ENCODE data around the gene IL36B.

The IL36B gene

DNA sequence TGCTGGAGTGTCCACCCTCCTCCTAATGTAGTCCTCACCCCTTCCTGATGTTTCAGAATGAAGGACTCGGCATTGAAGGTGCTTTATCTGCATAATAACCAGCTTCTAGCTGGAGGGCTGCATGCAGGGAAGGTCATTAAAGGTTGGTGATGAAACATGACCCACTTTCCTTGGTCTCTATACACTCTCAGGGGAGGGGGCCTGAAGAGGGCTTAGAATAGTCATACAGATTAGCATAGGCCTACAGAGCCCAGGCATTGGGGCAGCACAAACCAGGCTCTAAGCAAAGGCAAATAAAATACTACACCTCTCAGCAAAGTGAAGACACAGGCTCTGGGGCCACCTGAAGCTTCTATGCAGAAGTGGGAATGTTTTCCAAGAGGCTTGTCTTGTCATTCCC is 8.1 kb upstream of the IL36B start:
- no peak overlapping the region for H3K27ac ChIP-seq (ENCODE audit: low read length)
- no peaks in the 10 kb centered on the region for H3K4me1 ChIP-seq (ENCODE audit: control insufficient read depth, low read depth, low read length)
- H3K4me3 ChIP-seq (ENCODE audit: low read length): no peak overlapping the region
- H3K9ac ChIP-seq (ENCODE audit: low read length): no peak overlapping the region
- H3K9me3 ChIP-seq (ENCODE audit: control insufficient read depth, low read depth, low read length): no peaks in the 10 kb centered on the region
- no peaks in the 10 kb centered on the region for H3K36me3 ChIP-seq (ENCODE audit: control insufficient read depth, low read depth, low read length)
- no peaks in the 10 kb centered on the region for H3K27me3 ChIP-seq (ENCODE audit: control insufficient read depth, insufficient read depth, low read length)

DNA sequence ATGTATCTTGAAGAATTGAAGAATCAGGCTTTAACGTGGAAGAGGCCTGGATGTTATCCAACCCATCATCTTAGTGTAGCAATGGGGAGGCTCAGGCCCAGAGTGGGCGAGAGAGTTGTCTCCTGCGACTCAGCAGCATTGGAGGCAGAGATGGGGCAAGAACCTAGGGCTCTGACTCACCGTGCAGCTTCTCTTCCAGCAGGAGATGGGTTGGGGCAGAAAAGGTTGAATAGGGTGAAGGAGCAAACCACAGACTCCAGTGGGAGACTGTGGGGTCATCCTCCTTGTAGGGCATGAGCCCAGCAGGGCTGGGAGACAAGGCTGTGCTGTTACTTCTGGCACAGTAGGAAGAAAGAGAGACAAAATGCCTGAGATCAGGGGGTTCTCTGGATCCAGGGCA is 7.7 kb upstream of the IL36B start:
- Histone ChIP-seq H3K9ac (ENCODE audit: low read length) (no peak overlapping the region), H3K9me3 (ENCODE audit: control insufficient read depth, low read depth, low read length) (no peaks in the 10 kb centered on the region), H3K36me3 (ENCODE audit: control insufficient read depth, low read depth, low read length) (no peaks in the 10 kb centered on the region), H3K4me1 (ENCODE audit: control insufficient read depth, low read depth, low read length) (no peaks in the 10 kb centered on the region), H3K27me3 (ENCODE audit: control insufficient read depth, insufficient read depth, low read length) (no peaks in the 10 kb centered on the region), H3K4me3 (ENCODE audit: low read length) (no peak overlapping the region), H3K27ac (ENCODE audit: low read length) (no peak overlapping the region)

DNA sequence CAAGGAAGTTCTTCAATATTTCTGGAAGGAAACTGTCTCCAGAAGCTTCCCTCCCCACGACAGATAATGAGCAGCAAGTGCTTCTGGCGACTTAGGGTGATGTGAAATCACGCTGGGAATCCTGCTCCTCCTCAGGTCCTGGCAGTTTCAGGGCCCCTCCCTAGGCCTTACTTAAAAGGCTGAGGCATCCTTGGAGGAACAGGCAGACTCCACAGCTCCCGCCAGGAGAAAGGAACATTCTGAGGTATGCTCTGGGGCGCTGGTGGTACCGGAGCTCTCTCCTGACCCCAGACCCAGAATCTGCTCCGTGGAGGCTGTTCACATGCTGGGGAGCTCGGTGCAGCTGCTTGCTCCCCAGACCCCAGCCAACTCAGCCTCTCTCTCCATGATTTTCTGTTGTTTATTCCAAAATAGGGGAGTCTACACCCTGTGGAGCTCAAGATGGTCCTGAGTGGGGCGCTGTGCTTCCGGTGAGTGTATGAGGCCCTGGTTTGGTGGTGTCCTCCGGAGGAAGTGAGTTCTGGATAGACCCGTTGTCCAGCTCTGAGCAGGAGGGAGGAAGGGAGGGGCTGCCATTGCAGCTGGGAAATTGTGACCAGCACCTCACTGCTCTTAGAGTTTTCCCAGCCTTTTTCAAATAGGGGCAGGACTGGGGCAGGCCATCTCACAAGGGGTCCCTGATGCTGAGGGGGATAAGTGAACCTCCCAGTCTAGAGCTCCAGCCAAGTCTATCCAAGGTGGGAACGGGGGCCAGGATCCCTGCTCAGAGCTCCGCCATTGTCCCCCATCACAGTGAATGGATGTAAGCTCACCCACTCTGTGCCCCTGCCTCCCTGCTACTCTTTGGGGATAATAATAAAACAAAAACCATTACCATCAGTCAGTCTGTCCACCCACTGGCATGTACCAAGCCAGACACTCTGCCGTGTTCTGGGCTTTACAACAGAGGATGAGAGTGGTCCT is 6.6 kb upstream of the IL36B start, which contains the start of gene IL36RN:
TSS of gene IL36RN (plus strand) at position 201 of the 963 bp plus-strand sequence. CDS start at position 442, 241 bp downstream.
- Histone ChIP-seq H3K27me3 (ENCODE audit: control insufficient read depth, insufficient read depth, low read length) (no peaks in the 10 kb centered on the region), H3K27ac (ENCODE audit: low read length) (no peak within 1 kb of the TSS), H3K4me3 (ENCODE audit: low read length) (no peak within 1 kb of the TSS), H3K4me1 (ENCODE audit: control insufficient read depth, low read depth, low read length) (no peaks in the 10 kb centered on the region), H3K36me3 (ENCODE audit: control insufficient read depth, low read depth, low read length) (no peaks in the 10 kb centered on the region), H3K9ac (ENCODE audit: low read length) (no peak within 1 kb of the TSS), H3K9me3 (ENCODE audit: control insufficient read depth, low read depth, low read length) (no peaks in the 10 kb centered on the region)

DNA sequence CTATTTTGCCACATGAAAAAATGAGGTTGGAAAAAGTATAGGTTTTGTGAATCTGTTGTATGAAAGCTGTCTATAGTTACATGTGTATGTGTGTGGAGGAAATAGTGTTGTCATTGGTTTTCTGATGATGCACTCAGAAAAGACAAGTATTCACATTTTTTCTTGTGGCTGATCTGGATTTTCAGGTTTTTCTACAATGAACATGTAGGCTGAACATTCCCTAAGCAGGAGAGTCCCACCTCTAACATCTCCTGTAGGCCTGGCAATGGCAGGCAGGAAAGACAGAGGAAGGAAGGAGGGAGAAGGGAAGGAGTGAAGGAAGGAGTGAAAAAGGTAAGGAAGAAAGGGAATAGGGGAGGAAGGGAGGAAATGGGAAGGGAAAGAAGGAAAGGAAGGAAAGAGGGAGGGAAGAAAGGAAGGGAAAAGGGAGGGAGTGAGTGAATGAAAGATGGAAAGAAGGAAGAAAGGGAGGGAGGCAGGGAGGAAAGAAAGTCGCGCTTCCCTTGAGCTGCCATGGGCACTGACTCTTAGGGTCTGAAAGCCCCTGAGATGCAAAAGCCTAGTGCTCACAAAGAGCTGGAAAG is 5.8 kb upstream of the IL36B start:
- H3K4me1 ChIP-seq (ENCODE audit: control insufficient read depth, low read depth, low read length): no peaks in the 10 kb centered on the region
- no peaks in the 10 kb centered on the region for H3K27me3 ChIP-seq (ENCODE audit: control insufficient read depth, insufficient read depth, low read length)
- no peak overlapping the region for H3K4me3 ChIP-seq (ENCODE audit: low read length)
- no peak overlapping the region for H3K9ac ChIP-seq (ENCODE audit: low read length)
- no peaks in the 10 kb centered on the region for H3K36me3 ChIP-seq (ENCODE audit: control insufficient read depth, low read depth, low read length)
- H3K27ac ChIP-seq (ENCODE audit: low read length): no peak overlapping the region
- H3K9me3 ChIP-seq (ENCODE audit: control insufficient read depth, low read depth, low read length): no peaks in the 10 kb centered on the region

DNA sequence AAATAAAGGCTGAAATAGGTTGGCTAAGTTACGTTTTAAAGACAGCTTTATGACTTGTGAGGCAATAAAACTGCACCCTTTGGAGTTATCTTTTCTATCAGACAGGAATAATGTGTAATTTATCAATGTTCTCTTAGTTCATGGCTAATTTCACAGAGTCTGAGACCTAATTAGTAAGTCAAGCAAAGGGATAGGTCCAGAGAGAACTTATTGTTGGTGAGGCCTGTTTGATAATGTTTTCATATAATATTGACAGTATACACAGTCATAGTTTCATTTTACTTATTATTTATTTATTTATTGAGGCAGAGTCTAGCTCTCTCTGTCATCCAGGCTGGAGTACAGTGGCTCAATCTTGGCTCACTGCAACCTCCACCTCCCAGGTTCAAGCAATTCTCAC is 4.5 kb upstream of the IL36B start:
- H3K27me3 ChIP-seq (ENCODE audit: control insufficient read depth, insufficient read depth, low read length): no peaks in the 10 kb centered on the region
- H3K36me3 ChIP-seq (ENCODE audit: control insufficient read depth, low read depth, low read length): no peaks in the 10 kb centered on the region
- H3K4me1 ChIP-seq (ENCODE audit: control insufficient read depth, low read depth, low read length): no peaks in the 10 kb centered on the region
- H3K27ac ChIP-seq (ENCODE audit: low read length): no peak overlapping the region
- no peaks in the 10 kb centered on the region for H3K9me3 ChIP-seq (ENCODE audit: control insufficient read depth, low read depth, low read length)
- H3K4me3 ChIP-seq (ENCODE audit: low read length): no peak overlapping the region
- no peak overlapping the region for H3K9ac ChIP-seq (ENCODE audit: low read length)

DNA sequence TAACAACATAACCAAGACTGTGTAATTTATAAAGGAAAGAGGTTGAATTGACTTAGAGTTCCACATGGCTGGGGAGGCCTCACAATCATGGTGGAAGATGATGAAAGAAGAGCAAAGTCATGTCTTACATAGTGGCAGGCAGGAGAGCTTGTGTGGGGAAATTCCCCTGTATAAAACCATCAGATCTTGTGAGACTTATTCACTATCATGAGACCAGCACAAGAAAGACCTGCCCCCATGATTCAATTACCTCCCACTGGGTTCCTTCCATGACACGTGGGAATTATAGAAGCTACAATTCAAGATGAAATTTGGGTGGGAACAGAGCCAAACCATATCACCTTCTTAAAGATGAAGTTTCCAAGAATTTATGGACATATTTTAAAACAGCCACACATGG is 3.9 kb upstream of the IL36B start:
- Histone ChIP-seq H3K27me3 (ENCODE audit: control insufficient read depth, insufficient read depth, low read length) (no peaks in the 10 kb centered on the region), H3K36me3 (ENCODE audit: control insufficient read depth, low read depth, low read length) (no peaks in the 10 kb centered on the region), H3K27ac (ENCODE audit: low read length) (no peak overlapping the region), H3K4me1 (ENCODE audit: control insufficient read depth, low read depth, low read length) (no peaks in the 10 kb centered on the region), H3K9ac (ENCODE audit: low read length) (no peak overlapping the region), H3K4me3 (ENCODE audit: low read length) (no peak overlapping the region), H3K9me3 (ENCODE audit: control insufficient read depth, low read depth, low read length) (no peaks in the 10 kb centered on the region)

DNA sequence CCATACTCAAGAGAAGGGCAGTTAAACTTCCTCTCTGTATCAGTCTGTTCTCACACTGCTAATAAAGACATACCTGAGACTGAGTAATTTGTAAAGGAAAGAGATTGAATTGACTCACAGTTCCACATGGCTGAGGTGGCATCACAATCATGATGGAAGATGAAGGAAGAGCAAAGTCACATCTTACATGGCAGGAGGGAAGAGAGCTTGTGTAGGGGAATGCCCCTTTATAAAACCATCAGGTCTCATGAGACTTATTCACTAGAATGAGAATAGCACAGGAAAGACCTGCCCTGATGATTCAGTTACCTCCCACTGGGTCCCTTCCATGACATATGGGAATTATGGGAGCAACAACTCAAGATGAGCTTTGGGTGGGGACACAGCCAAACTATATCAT is 1.4 kb upstream of the IL36B start:
- Histone ChIP-seq H3K4me1 (ENCODE audit: control insufficient read depth, low read depth, low read length) (no peaks in the 10 kb centered on the region), H3K4me3 (ENCODE audit: low read length) (no peak overlapping the region), H3K9me3 (ENCODE audit: control insufficient read depth, low read depth, low read length) (no peaks in the 10 kb centered on the region), H3K9ac (ENCODE audit: low read length) (no peak overlapping the region), H3K27me3 (ENCODE audit: control insufficient read depth, insufficient read depth, low read length) (no peaks in the 10 kb centered on the region), H3K27ac (ENCODE audit: low read length) (no peak overlapping the region), H3K36me3 (ENCODE audit: control insufficient read depth, low read depth, low read length) (no peaks in the 10 kb centered on the region)

DNA sequence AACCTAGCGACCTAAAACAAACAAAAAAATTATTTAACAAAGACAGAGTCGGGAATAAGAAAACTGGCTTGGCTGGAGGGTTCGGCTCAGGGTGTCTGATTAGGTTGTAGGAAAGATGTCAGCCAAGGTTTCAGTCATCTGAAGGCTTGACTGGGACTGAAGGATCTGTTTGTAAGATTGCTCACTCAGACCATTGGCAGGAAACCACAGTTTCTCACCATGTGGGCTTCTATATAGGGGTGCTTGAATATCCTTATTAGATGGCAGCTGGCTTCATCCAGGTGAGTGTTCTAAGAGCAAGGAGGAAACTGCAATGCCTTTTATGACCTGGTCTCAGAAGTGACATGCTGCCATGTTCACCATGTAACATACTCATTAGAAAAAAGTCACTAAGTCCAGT is 999 bp upstream of the IL36B start:
- no peaks in the 10 kb centered on the region for H3K36me3 ChIP-seq (ENCODE audit: control insufficient read depth, low read depth, low read length)
- H3K27me3 ChIP-seq (ENCODE audit: control insufficient read depth, insufficient read depth, low read length): no peaks in the 10 kb centered on the region
- H3K27ac ChIP-seq (ENCODE audit: low read length): no peak overlapping the region
- H3K9me3 ChIP-seq (ENCODE audit: control insufficient read depth, low read depth, low read length): no peaks in the 10 kb centered on the region
- no peak overlapping the region for H3K9ac ChIP-seq (ENCODE audit: low read length)
- no peak overlapping the region for H3K4me3 ChIP-seq (ENCODE audit: low read length)
- no peaks in the 10 kb centered on the region for H3K4me1 ChIP-seq (ENCODE audit: control insufficient read depth, low read depth, low read length)

DNA sequence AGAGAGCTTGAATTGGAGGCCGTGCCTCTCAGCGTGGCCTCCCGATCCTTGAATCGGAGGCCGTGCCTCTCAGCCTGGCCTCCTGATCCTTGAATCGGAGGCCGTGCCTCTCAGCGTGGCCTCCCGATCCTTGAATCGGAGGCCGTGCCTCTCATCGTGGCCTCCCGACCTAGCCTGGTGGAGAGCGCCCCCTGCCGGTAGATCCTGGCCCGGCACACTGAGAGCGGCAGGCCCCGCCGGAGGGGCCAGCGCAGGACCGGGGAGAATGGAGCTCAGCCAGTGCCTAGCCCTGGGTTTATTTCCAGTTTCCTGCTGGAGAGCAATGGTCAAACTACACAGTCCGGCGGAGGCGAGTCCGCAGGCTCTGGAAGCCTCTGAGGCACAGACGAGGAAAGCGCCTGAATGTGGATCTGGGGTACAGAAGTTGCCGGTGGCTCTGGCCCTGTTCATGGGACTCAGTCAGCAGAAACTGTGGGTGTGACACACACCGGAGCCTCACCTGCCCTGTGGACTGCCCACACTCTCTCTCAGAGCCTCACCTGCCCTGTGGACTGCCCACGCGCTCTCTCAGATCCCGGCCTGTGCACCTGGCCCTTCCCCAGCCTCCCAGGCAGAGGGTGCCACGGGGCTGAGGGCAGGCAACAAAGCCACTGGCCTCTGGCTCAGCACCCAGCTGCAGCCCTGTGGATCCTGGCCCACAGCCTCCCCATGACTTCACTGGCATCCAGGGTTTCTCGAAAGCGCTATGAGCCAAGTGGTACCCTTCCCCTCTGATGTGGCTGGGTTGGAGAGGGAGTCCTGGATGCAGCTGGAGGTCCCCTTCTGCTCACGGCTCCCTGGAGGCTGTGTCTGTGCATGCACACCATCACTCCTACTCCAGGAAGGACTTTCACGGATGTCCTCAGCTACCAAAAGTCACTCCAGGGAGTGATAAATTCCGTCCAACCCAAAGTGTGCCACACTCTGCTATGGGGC is 1.5 kb downstream of the IL36B start:
- no peak overlapping the region for H3K9ac ChIP-seq (ENCODE audit: low read length)
- no peaks in the 10 kb centered on the region for H3K27me3 ChIP-seq (ENCODE audit: control insufficient read depth, insufficient read depth, low read length)
- no peaks in the 10 kb centered on the region for H3K36me3 ChIP-seq (ENCODE audit: control insufficient read depth, low read depth, low read length)
- H3K4me3 ChIP-seq (ENCODE audit: low read length): no peak overlapping the region
- no peaks in the 10 kb centered on the region for H3K4me1 ChIP-seq (ENCODE audit: control insufficient read depth, low read depth, low read length)
- no peaks in the 10 kb centered on the region for H3K9me3 ChIP-seq (ENCODE audit: control insufficient read depth, low read depth, low read length)
- H3K27ac ChIP-seq (ENCODE audit: low read length): no peak overlapping the region

DNA sequence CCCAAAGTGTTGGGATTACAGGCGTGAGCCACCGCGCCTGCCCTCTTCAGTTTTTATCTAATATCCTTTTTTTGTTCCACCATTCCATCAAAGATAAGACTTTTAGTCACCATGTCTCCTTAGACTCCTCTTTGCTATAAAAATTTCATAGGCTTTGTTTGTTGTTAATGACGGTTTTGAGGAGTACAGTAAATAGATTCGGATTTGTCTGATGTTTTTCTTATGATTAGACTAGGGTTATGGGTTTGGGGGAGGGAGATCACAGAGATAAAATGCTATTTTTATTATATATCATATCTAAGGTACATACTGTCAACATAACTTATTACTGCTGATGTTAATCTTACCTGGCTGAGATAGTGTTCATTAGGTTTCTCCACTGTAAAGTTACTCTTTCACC is 6.2 kb downstream of the IL36B start:
- no peaks in the 10 kb centered on the region for H3K9me3 ChIP-seq (ENCODE audit: control insufficient read depth, low read depth, low read length)
- H3K4me1 ChIP-seq (ENCODE audit: control insufficient read depth, low read depth, low read length): no peaks in the 10 kb centered on the region
- H3K4me3 ChIP-seq (ENCODE audit: low read length): no peak overlapping the region
- H3K27ac ChIP-seq (ENCODE audit: low read length): no peak overlapping the region
- H3K27me3 ChIP-seq (ENCODE audit: control insufficient read depth, insufficient read depth, low read length): no peaks in the 10 kb centered on the region
- H3K36me3 ChIP-seq (ENCODE audit: control insufficient read depth, low read depth, low read length): no peaks in the 10 kb centered on the region
- H3K9ac ChIP-seq (ENCODE audit: low read length): no peak overlapping the region

DNA sequence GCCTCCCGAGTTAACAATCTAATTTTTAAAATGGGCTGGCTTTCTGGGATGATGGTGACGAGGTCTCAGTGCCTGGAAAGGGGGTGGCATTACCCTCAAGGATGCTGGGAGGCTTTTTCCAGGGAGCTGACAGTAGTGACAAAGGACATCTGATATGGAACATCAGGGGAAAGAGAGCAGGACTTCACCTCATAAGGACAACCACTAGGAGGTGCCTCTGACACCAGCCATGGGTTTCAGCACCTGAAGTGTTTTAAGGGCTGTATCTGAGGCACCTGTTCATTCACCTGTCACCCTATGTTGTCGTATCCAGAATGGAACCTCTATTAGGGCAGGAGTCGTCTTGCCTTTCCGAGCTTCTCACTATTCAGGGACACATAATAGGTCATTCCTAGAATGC is 10.8 kb downstream of the IL36B start:
- no peak overlapping the region for H3K4me3 ChIP-seq (ENCODE audit: low read length)
- H3K9me3 ChIP-seq (ENCODE audit: control insufficient read depth, low read depth, low read length): no peaks in the 10 kb centered on the region
- H3K4me1 ChIP-seq (ENCODE audit: control insufficient read depth, low read depth, low read length): no peaks in the 10 kb centered on the region
- H3K36me3 ChIP-seq (ENCODE audit: control insufficient read depth, low read depth, low read length): no peaks in the 10 kb centered on the region
- H3K27me3 ChIP-seq (ENCODE audit: control insufficient read depth, insufficient read depth, low read length): no peaks in the 10 kb centered on the region
- no peak overlapping the region for H3K27ac ChIP-seq (ENCODE audit: low read length)
- H3K9ac ChIP-seq (ENCODE audit: low read length): no peak overlapping the region

Measured in iPS-18a (cell line).